ENCODE data around the gene MCM6.

DNA sequence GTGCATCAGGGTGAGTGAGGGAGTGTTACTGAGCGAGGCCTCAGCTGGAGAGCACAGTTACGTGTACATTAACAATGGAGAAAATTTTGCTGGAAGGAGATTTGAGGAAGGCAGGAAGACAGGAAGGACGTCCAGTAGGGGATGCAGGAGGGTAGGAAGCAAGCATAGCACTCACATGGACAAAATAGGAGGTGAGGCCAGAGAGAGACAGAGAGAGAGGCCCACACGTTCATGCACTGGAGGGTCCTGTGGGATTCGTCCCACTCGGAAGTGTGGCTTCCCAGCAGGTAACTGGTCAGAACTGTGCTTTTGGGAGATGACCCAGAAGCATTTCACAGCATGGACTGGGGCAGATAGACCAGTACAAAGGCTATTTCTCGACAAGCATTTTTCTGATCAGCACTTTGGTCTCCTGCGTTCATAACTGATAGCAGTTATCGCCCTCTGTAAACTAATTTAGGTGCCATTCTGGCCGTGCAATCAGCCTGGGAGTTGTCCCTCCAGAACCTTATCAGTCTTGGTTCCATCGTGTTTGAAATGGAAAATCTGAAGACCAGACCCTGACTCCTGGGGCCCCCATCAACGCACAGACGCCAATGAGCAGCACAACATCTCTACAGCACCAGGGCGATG lies 44.9 kb downstream of the MCM6 start:
- TF ChIP-seq, protein P1, sequence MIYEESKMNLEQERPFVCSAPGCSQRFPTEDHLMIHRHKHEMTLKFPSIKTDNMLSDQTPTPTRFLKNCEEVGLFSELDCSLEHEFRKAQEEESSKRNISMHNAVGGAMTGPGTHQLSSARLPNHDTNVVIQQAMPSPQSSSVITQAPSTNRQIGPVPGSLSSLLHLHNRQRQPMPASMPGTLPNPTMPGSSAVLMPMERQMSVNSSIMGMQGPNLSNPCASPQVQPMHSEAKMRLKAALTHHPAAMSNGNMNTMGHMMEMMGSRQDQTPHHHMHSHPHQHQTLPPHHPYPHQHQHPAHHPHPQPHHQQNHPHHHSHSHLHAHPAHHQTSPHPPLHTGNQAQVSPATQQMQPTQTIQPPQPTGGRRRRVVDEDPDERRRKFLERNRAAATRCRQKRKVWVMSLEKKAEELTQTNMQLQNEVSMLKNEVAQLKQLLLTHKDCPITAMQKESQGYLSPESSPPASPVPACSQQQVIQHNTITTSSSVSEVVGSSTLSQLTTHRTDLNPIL (CRISPR knock-in tag; IDR thresholded peaks at IDR 0.05; ENCODE audit: low read depth), result no peak
- TF ChIP-seq, protein P2, sequence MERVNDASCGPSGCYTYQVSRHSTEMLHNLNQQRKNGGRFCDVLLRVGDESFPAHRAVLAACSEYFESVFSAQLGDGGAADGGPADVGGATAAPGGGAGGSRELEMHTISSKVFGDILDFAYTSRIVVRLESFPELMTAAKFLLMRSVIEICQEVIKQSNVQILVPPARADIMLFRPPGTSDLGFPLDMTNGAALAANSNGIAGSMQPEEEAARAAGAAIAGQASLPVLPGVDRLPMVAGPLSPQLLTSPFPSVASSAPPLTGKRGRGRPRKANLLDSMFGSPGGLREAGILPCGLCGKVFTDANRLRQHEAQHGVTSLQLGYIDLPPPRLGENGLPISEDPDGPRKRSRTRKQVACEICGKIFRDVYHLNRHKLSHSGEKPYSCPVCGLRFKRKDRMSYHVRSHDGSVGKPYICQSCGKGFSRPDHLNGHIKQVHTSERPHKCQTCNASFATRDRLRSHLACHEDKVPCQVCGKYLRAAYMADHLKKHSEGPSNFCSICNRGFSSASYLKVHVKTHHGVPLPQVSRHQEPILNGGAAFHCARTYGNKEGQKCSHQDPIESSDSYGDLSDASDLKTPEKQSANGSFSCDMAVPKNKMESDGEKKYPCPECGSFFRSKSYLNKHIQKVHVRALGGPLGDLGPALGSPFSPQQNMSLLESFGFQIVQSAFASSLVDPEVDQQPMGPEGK (CRISPR knock-in tag; IDR thresholded peaks at IDR 0.05; ENCODE audit: borderline replicate concordance), result no peak
- TF ChIP-seq ZNF8 (CRISPR knock-in tag; IDR thresholded peaks at IDR 0.05) (no peak), OSR1 (CRISPR knock-in tag; IDR thresholded peaks at IDR 0.05) (no peak), ZFP3 (CRISPR knock-in tag; IDR thresholded peaks at IDR 0.05) (no peak), CSDC2 (CRISPR knock-in tag; IDR thresholded peaks at IDR 0.05) (no peak), RARB (CRISPR knock-in tag; IDR thresholded peaks at IDR 0.05) (no peak)
